DMS153 treated with DMSO at 0.1 percent for 48 hours (cell line): ENCODE measurements around the gene CDC26.
"Not testable (repeated sequence)": the region's sequence is repeated elsewhere in the genome, so short reads cannot be mapped to it uniquely, and the experiment has no call there.

ENCODE experiments used
- DNase-seq: peaks from one replicate; lab custom pipeline; 2025; ENCODE audit not compliant: unreplicated experiment; lab: John Stamatoyannopoulos, UW

Gene CDC26

GRCh38 chr9:113241161-113241560 lies 34.2 kb downstream of the CDC26 start:
- no peak for DNase-seq

- no peak for DNase-seq
These were observed 36.5 kb downstream of the CDC26 start for GRCh38 chr9:113238859-113239232.

- no peak for DNase-seq
These were observed 37.0 kb downstream of the CDC26 start for GRCh38 chr9:113238202-113238858.

- no peak for DNase-seq
These were observed 38.3 kb downstream of the CDC26 start for GRCh38 chr9:113237026-113237425.

- DNase-seq = not testable (repeated sequence)
These were observed 39.6 kb downstream of the CDC26 start for GRCh38 chr9:113235701-113236255.

GRCh38 chr9:113231701-113232100 lies 43.7 kb downstream of the CDC26 start:
- DNase-seq = no peak

- DNase-seq = peak; percentile 21
These were observed 47.2 kb downstream of the CDC26 start for GRCh38 chr9:113228130-113228665.

GRCh38 chr9:113227436-113227835 lies 47.9 kb downstream of the CDC26 start:
- DNase-seq = no peak

GRCh38 chr9:113223963-113224362 lies 51.4 kb downstream of the CDC26 start:
- no peak for DNase-seq

GRCh38 chr9:113222482-113222841 lies 52.9 kb downstream of the CDC26 start:
- no peak for DNase-seq

GRCh38 chr9:113221800-113222481 lies 53.4 kb downstream of the CDC26 start:
- DNase-seq = no peak

- peak; percentile 93 for DNase-seq
These were observed 54.2 kb downstream of the CDC26 start, which contains the start of the genes FKBP15 and SLC31A1 for GRCh38 chr9:113221003-113221799. TSS of gene FKBP15 (minus strand) at chr9:113221277. CDS start at chr9:113221243, 34 bp downstream. TSS of gene SLC31A1 (plus strand) at chr9:113221544. CDS start at chr9:113256149, 34,605 bp downstream.

- DNase-seq = no peak
These were observed 54.8 kb downstream of the CDC26 start for GRCh38 chr9:113220467-113221002.

- no peak for DNase-seq
These were observed 55.4 kb downstream of the CDC26 start for GRCh38 chr9:113219969-113220368.

GRCh38 chr9:113219186-113219936 lies 56.0 kb downstream of the CDC26 start:
- DNase-seq = no peak
